ENCODE measurements around the gene DMD.
A peak's percentile ranks its signal among the peaks of the same experiment; 100 is the strongest.
"Not testable (repeated sequence)": the region's sequence is repeated elsewhere in the genome, so short reads cannot be mapped to it uniquely, and the experiment has no call there.

DMD gene

GRCh38 chrX:31545726-31546125 is 1665.6 kb downstream of the DMD start:
- no peak for DNase-seq

DNA sequence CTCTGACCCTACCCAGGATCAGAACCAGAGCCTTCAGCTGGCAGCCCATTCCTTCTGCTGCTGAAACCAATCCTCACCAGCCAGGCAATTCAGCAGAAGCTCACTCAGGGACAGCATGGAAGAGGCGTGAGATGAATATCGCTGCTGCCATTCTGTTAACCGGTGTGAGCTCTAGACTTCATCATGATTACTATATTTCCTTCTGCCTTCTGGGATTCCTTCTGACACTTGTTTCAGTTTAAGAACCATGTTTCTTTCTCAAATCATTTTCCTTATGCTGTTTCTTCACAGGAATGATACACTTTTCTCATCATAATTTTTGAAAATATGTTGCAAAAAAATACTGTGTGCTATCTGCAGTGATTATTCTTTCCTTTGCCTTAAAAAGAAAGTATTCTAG is 1666.2 kb downstream of the DMD start:
- no peak for DNase-seq

GRCh38 chrX:31543634-31544033 is 1667.7 kb downstream of the DMD start:
- no peak for DNase-seq

DNA sequence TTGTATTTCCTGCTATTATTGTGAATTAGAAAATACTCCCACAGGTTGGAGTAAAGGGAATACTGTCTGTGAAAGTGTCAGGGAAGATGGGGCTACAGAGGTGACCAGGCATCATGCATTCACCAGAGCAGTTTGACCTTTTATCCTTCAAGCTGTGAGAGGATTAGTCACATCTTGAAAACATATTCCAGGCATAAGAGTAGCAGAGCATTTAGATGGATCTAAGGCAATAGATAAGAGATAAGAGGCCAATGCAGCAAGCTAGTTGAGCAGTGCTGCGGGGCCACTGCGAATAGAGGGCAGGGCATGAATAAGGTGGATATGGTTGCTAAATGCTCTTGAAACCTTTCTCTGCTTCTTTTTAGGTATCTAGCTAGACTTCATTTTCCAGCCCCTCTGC is 1668.8 kb downstream of the DMD start:
- no peak for DNase-seq

DNA sequence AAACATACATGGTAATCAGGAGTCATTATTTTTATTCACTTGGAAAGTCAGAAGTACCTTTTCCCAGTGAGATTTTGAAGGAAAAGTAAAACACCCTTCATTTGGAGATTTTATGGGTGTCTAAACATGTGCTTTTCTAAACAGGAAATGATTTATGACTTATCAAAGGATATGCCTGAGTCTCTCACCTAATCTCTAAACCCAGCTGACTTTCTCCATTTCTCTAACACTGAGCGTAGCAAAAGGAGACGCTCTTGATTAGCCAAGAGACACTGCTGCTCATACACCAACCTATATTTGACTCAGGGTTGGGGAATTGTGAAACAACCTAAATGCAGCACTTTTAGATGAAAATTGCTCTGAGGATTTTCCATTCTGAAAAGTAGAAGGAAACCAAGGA is 1671.0 kb downstream of the DMD start:
- DNase-seq = no peak

DNA sequence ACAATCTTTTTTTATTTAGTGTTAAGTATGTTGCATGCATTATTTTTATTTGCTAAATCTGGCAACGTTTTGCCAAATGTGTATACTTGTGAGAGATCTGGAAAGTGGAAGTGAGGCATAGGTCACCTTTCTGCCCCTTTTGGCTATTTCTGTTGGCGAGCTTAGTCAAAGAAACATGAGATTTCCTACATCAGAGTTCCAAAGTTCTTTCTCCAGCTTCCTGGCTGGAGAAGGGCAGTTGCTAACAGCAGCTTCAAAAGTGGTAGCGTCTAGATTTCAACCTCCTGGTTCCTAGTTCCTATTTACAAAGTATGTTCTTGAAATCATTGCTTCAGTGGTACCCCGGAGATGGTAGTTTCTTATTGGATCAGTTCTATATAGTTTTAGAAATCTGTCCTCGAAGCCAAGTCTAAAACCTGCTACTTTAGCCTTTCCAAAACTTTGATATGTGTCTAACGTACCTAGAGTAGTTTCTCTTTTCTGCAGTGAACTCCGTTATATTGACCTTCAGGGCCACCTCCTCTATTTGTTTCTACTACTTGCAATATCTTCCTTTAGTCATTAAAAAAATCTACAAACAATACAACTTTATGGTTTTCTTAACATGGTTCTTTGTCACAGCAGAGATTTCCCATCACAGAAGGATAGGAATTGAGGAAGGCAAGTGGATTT is 1683.8 kb downstream of the DMD start:
- DNase-seq = no peak

DNA sequence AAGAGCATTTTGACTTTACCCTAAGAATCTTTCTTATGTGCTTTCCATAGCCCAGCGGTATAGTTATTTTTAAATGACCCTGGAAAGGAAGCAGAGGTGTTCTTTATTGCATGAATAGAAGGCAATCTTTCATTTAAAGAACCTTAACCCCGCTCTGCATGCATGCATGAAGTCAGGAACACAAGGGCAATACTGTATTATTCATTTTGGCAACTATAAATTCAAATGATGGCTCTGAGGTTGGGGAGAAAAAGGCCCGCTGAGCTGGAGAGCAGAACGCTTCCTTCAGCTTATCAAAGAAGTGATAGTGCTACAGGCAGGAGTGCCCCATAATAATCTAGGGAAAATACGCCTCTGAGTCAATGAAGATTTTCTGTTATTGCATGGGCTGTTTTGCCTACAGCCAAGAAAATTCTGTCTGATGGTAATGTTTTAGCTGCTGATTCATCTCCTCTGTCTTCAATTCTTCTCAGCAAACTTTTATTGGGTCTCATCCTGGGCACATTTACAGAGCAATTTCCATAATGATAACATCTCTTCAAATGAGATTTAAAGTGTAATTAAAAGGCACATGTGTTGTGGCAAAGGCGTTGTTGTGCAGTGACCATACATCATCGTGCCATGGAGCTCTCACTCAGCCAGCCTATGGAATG is 1687.3 kb downstream of the DMD start:
- DNase-seq = no peak

DNA sequence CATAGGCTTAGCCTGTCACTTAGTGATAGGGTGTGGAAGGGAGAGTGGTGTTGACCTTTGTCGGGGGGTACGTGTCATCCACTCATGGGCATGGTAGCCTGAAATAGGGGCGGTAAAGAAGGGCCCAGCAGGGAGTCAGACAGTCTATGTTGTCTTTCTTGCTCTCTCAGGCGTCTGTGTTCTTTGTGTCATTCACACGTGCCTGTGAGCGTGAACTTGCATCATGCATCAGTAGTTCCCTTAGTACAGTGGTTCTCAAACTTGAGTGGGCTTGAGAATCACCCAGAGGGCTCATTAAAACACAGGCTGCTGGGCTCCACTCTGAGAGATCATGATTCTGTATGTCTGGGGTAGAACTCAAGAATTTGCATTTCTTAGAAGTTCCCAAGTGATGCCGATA is 1688.6 kb downstream of the DMD start:
- DNase-seq = no peak

DNA sequence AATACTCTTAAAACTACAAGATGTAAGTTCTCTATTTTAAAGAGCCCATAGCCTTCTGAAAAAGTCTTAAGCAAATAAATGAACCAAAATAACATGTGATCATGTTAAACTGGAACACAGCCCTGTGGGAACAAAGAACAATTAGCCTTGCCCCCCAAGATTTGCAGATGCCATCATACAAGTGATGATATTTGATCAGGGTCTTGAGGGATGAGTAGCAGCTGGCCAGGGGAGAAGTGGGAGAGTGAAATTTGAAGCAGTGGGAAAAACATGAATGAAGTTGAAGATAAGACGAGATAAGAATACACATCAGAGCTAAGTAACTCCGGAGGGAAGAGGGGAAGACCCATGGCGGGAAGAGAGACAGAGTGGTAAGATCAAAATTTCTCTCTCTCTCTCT is 1689.4 kb downstream of the DMD start:
- no peak for DNase-seq

DNA sequence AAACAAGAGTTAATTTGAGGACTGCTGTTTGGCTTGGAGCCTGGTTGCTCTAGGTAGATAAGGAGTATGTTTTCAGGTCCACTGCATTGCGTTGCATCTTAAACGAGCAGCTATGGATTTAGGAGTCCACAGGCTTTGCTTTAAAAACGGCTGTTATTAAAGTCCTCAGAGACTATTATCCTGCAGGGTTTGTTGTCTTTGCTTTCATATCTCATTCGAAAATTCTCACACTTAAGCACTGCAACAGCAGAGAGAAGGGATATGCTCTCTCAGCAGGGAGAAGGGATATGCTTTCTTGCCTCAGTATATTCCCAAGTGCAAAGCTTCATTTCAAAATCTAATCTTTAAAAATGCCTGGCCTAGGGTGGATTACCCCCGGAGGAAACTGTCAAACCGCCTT is 1694.8 kb downstream of the DMD start:
- no peak for DNase-seq

GRCh38 chrX:31508338-31508737 is 1703.0 kb downstream of the DMD start:
- DNase-seq = peak in 9 of 56 donors; percentile 0 to 17 (median 4)

- DNase-seq = no peak
These were observed 1704.4 kb downstream of the DMD start for GRCh38 chrX:31506928-31507327.

DNA sequence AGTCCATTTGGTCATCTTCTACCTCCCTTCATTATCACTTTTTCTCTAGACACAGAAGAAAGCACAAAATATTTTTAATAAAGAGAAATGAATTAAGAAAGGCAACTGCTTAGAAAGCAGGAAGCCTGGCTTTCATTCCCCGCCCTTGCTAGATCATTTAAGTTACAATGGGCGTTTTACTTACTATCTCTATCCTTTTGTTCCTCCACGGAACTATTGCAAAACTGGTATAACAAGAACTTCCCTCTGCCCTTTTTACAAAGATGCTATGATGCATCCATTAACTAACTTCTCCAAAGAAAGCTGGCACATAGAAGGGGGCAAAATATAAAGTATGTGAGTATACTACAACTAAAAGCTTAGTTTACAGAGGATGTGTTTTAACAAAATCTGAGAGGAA is 1705.0 kb downstream of the DMD start:
- DNase-seq = no peak

DNA sequence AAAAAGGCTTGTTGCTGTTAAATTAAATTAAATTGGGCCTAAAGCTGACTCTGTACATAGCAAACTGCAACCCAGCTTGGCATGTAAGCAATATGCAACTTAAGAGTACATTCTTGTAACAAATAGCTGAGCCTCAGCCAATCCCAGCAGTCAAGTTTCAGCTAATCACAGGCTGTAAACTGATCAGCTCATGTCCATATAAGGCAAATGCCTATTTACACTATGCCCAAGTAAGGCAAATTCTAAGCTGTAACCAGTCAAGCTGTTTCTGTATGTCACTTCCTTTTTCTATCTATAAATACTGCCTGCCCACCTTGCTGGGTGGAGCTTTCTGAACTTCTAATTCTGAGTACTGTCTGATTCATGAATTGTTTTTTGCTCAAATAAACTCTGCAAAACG is 1710.4 kb downstream of the DMD start:
- DNase-seq = peak in 1 of 56 donors; percentile 8

DNA sequence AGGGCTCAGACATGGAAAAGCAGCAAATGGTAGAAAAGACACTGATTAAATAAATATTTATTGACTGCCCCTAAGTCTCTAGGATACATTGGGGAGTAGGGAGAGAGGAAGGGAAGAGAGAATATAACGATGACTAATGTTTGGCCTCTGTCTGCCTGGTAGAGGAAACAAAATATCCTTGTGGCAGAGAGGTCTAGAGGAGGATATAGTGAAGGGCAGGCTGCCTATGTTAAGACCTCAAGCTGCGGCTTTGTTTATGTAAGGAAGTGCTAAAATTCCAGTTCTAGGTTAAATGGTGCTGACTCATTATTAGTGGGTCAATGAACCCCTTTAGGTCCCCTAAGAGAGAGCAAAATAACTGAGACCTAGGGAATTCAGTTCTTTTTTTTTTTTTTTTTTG is 1712.2 kb downstream of the DMD start:
- DNase-seq = no peak

- DNase-seq = no peak
These were observed 1714.3 kb downstream of the DMD start for GRCh38 chrX:31497086-31497485.

DNA sequence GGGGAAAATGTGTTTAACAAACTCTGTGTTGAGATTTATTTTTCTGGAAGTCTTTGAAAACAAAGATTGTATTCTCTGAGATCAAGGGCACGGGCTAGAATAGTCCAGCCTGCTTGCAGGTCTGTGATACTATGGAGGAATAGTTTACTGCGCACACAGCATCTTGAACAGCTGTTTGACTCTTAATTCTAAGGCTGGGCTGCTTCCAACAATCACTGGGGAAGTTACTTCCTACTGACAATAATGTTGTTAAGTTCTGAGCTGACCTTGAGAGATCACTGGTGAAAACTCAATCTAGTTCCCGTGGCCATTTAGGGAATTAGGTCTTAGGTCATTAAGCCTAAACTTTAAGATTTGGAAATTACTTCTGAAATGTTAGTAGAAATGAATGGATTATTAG is 1723.4 kb downstream of the DMD start:
- no peak for DNase-seq

DNA sequence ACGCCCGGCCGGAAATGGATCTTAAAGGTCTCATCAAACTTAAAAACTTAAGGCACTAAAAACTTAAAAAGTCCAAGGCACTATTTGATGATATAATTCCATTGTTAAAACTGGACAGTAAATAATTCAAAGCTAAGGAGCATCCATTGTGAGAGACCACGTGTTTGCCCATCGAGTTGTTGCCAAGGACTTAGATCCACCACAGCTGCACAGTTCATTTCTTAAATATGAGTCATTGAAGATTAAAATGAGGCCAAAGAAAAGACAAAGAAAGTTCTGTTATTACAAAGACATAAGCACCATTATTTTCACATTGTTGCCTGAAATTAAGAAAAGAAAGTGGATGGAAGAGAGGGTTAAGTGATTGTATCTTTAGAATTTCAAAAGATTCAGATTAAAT is 1728.0 kb downstream of the DMD start:
- peak in 4 of 56 donors; percentile 0 to 4 (median 0) for DNase-seq

- DNase-seq = no peak
These were observed 1730.7 kb downstream of the DMD start for GRCh38 chrX:31480696-31481095.

DNA sequence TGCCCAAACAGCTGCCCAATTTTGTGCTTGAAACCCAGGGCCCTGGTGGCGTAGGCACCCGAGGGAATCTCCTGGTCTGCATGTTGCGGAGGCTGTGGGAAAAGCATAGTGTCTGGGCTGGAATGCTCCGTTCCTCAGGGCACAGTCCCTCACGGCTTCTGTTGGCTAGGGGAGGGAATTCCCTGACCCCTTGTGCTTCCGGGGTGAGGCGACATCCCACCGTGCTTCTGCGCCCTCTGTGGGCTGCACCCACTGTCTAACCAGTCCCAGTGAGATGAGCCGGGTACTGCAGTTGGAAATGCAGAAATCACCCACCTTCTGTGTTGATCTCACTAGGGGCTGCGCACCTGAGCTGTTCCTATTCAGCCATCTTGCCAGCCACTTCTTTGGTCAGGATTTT is 1740.1 kb downstream of the DMD start:
- no peak for DNase-seq

DNA sequence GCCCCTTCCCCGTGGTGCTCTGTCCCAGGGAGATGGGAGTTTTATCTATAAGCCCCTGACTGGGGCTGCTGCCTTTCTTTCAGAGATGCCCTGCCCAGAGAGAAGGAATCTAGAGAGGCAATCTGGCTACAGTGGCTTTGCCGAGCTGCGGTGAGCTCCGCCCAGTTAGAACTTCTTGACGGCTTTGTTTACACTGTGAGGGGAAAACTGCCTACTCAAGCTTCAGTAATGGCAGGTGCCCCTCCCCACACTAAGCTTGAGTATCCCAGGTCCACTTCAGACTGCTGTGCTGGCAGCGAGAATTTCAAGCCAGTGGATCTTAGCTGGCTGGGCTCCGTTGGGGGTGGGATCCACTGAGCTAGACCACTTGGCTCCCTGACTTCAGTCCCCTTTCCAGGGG is 1740.6 kb downstream of the DMD start:
- not testable (repeated sequence) for DNase-seq

DNA sequence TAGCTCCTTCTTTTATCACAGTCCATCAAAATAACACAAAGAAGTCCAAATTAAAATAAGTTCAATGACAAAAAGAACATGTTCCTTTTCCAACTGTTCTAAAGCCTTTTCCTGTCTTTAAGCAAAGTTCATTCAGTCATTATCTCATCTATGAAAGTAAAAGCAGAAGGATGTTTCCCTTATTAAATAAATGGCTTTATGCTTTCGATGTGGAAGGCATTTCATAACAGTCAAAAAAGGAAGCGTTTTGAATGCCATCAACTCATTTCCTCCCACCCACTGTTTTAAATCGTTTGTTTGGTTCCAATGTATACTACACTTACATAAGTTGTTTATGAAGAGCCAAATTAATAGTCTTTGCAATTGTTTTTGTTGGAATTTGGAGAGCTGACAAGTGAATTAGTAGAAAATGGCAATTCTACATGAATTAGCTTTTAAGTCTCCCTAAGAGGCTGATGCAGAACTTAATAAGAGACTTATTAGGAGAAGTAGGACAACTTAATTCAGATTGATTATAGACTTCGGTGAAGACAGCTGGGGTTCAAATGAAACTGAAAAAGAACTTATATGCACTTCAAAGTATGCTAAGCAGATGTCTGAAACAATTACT is 1746.9 kb downstream of the DMD start:
- no peak for DNase-seq

GRCh38 chrX:31461266-31461665 is 1750.1 kb downstream of the DMD start:
- no peak for DNase-seq

All from nucleus accumbens (tissue), 56 donors.